Stimulated activated CD4-positive, alpha-beta T cell treated with anti-CD3 and anti-CD28 coated beads, TNF-alpha, amount 100 ng/mL, for 24 hours (primary cell): ENCODE results near the gene INSR.
"Not testable (repeated sequence)": the region's sequence is repeated elsewhere in the genome, so short reads cannot be mapped to it uniquely, and the experiment has no call there.

ENCODE experiments used
- DNase-seq, 3 experiments: peaks; one replicate each; pipeline ENCODE4 v3.0.0-alpha.2; 2020; ENCODE audit warnings: low read depth in 3 of 3

Gene INSR

GRCh38 chr19:7098701-7099596 lies 195.3 kb downstream of the INSR start:
- peak; percentile 76 to 89 (median 78) for DNase-seq

- DNase-seq: no peak
Measured at GRCh38 chr19:7098096-7098495, 196.1 kb downstream of the INSR start.

DNA sequence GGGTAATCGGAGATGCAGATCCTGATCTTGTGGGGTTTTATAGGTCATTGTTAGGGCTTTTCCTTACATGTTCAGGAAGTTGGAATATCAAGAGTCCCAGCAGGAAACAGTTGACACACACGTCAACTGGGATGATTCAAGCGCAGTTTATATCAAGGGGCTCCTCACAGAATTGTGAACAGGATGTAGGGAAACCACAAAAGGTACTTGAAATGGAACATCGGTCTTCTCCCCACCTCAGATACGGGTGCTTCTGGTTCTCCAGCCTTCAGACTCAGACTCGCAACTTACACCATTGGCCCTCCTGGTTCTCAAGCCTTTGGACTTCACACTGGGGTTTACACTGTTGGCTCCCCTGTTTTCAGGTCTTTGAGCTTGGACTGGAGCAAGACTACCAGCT lies 205.2 kb downstream of the INSR start:
- no peak for DNase-seq

GRCh38 chr19:7083076-7083956 lies 210.9 kb downstream of the INSR start:
- no peak for DNase-seq

GRCh38 chr19:7078008-7078407 lies 216.2 kb downstream of the INSR start:
- DNase-seq: no peak

- DNase-seq: no peak
Measured at GRCh38 chr19:7076151-7076550, 218.1 kb downstream of the INSR start.

DNA sequence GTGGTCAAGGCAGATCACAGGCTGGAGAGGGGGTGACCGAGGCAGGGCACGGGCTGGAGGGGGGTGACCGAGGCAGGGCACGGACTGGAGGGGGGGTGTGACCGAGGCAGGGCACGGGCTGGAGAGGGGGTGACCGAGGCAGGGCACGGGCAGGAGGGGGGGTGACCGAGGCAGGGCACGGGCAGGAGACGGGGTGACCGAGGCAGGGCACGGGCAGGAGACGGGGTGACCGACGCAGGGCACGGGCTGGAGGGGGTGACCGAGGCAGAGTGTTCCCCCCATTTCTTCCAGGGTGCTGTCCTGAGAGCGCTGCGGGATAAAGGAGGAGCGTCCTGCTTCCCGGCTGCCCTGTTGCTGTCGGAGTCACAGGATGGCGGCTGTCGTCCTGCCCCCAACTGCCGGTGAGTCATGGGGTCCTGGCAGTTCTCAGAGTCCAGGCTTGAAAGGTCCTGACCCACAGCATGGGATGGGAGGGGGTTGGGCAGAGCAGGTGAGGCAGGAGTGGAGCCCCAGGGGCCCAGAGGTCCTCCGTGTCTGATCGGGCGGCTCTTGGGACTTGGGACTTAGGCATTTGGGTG lies 219.4 kb downstream of the INSR start:
- DNase-seq: no peak

DNA sequence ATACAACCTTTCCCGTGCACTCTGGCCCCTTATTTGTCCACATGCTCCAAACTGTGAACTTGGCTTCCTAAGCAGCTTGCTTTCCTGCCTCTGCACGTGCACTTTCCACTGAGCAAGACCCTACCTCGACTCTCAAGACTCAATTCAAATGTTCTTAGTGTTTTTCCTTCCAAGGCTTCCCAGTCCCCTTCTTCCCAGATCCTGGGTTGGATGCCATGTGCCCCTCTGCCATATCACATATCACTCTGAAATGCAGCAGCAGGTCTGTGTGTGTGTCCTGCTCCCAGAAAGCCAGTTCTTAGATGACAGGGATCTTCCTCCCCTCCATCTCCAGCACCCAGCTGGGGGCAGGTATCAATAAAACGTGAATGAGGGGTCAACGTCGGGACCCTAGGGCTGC lies 221.7 kb downstream of the INSR start:
- DNase-seq: no peak

DNA sequence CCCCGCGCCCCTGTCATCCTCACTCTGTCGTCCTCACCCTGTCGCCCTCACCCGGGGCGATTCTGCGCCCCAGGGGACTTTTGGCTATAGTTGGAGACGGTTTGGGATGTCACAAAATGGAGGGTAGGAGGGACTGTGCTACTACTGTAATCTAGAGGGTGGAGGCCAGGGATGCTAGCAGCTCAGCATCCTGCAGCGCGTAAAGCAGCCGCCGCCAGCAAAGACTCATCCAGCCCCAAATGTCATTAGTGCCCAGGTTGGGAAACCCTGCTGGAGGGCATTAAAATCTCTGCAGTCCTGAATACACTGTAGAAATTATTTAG lies 224.3 kb downstream of the INSR start:
- DNase-seq: no peak

- peak; percentile 96 to 99 (median 99) for DNase-seq
Measured at GRCh38 chr19:7069042-7069903, 224.9 kb downstream of the INSR start, which contains the start of gene ZNF557. ZNF557 (plus strand) TSS chr19:7069703; CDS start chr19:7075075, 5,372 bp downstream.

DNA sequence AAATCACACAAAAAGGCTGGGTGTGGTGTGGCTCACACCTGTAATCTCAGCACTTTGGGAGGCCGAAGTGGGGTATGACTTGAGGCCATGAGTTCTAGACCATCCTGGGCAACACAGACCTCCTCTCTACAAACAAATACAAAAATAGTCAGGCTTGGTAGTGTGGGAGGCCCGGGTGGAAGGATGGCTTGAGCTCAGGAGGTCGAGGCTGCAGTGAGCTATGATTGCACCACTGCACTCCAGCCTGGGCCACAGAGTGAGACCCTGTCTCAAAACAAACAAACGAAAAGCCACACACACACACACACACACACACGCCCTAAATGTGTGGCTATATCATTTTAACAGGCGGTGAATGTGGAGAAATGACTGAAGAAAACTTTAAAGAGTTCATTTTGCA lies 225.6 kb downstream of the INSR start:
- no peak for DNase-seq

DNA sequence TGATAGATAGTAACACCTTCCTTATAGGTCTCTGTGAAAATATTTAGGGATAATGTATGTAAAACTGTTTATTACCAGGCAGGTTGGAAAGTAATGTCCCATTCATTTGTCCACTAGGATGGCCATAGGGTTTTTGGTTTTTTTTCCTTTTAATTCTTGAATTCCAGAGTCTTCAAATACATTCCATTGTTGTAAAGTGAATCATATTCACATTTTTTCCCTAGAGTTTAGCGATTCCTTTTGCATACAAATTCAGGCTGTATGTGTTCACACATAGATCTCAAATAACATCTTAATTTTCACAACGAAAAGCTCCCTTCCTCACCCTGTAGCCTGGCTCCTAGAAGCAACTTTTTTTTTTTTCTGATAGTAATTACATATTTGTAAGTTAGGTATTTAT lies 226.5 kb downstream of the INSR start:
- DNase-seq: no peak

DNA sequence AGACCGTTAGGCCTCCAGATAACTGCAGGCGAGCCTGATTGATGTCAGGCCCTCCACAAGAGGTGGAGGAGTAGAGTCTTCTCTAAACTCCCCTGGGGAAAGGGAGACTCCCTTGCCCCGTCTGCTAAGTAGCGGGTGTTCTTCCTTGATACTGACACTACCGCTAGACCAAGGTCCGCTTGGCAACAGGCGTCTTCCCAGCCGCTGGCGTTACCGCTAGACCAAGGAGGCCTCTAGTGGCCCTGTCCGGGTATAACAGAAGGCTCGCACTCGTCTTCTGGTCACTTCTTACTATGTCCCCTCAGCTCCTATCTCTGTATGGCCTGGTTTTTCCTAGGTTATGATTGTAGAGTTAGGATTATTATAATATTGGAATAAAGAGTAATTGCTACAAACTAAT lies 227.1 kb downstream of the INSR start:
- DNase-seq: not testable (repeated sequence)

GRCh38 chr19:7063764-7064418 lies 230.3 kb downstream of the INSR start:
- DNase-seq: no peak

GRCh38 chr19:7063339-7063738 lies 230.9 kb downstream of the INSR start:
- DNase-seq: no peak
